ELF-1 (cell line): ENCODE results near the gene CPEB4.

Experiments
- DNase-seq: peaks from one replicate; pipeline ENCODE4 v3.0.0-alpha.2; 2016; ENCODE audit warnings: low read depth, low spot score

The CPEB4 gene

DNA sequence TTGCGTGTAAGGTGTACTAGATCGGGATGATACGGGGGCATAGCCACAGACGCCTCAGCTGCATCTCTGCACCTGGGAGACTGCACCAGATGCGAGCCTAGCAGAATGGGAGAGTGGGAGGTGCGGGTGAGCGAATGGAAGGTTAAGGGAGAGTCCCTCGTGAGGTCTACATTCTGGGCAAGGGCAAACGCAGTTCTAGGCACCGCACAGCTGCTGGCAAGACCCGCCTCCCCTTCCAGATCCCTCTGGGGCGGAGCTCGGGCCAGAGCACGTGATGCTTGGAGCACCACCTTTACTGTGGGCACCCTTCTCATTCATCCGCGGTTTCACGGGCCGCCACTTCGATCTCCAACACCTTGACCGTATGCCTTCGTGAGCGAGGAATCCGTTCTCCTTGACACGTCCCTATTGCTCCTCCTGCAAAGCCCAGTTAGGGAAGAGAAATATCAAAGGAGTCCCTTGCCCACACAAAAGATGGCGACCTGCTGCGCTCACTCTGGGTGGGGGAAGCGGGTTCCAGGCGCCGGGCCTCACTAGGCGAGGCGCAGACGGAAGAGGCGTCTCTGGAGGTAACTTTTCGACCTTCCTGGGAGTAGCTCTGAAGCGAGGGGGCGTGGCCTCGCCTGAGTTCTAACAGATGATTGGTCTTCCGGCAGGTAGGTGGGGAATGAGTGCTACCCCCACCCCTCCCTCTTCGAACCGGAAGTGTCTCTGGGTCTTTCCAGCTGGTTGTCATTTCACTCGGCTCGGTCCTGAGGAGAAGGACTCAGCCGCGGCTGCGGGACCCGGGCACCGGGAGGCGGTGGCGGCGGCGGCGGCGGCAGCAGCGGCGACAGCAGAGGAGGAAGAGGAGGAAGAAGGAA lies at the start of gene CPEB4:
Gene CPEB4 (plus strand): TSS at position 740 of the 863 bp plus-strand sequence. CDS start 1,385 bp downstream, outside the sequence.
- DNase-seq = peak; percentile 99

DNA sequence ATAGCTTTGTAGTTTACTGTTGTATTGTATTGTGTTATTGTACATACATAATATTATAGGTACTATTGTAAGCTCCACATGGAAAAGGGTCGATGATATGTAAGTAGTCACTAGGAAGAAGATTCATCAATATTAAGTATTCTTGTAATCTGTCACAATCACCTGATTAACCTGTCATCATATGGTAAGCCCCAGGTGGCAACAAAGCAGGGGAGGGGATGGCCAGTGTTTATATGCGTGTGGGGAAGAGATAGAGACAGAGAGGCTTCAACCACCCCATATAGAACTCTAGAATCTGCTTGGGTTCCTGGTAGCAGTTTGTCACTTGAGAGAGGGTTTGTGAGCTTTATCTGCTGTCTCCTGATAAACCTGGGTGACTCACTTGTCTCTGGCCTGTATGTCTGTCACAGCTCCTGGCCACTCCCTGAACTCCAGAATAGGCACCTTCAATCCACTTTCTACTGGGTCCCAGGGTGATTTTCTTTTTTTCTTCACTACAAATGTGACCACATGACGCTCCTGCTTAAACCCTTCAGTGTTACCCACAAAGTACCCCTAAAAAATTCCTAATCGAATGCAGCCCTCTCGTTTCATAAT lies 48.9 kb upstream of the CPEB4 start:
- DNase-seq = no peak

DNA sequence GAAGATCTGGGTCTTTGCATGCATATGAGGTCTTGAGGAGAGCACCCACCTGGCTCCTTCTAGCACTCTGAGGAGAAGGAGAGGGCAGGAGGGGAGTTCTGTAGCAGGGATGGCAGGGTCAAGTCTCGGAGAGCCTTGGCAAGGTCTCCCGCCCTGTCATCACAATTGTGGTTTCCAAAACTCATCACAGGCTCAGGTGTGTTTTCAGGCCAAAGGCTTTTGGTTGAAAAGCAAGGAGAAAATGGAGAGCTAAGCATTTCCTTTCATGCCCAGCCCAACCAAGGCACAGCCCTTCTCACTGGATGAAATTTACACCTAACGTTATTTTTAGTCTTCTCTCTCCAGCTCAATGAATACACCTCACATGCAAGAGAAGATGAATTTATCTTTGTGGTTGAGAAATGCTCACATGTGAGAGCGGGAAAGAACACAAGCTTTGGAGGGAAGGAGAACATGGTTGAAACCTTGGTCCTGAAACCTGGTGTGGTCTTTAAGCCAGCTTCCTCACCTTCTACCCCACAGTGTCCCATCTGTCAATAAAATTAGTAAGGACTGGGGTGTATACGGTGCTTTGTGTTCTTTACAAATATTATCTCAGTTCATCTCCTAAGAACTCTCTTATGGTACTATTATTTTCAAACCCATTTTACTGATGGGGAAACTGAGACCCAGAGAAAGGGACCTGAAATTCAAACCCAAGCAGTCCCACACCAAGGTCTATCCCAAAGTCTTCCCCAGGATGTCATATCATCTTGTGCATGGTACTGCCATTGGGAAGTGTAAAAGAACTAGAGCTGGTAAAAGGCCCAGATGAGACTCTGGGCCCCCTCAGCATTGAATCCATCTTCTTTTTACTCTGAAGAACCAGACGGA lies 47.8 kb upstream of the CPEB4 start:
- DNase-seq = no peak

DNA sequence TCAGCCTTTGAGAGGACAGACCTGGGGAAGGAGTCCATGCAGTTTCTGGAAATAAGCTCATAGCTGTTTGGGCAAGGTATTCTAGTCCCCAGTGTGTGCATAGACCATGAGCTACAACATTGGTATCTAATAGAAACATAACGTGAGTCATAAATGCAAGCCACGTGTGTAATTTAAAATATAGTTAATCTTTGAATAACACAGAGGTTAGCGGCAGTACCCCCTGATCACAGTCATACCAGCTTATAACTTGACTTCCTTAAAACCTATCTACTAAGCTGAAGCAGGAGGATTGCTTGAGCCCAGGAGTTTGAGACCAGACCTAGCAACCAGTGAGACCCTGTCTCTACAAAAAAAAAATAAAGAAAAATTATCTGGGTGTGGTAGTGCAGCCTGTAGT lies 46.4 kb upstream of the CPEB4 start:
- no peak for DNase-seq

DNA sequence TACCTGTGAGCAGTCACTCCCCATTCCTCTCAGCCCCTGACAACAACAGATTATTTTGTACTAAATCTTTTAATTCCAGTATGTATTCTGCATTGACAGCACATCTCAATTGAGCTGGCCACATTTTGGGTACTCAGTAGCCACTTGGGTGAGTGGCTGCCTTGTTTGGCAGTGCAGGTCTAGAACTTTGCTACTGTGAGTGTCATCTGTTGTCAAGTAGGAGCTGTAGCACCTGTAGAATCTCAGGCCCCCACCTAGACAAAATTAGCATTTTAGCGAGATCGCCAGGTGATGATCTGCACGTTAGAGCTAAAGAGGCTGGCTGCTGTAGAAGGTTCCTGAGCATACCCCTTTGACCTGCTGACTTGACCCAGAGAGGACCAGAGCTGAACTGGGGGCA lies 44.4 kb upstream of the CPEB4 start:
- DNase-seq = no peak

DNA sequence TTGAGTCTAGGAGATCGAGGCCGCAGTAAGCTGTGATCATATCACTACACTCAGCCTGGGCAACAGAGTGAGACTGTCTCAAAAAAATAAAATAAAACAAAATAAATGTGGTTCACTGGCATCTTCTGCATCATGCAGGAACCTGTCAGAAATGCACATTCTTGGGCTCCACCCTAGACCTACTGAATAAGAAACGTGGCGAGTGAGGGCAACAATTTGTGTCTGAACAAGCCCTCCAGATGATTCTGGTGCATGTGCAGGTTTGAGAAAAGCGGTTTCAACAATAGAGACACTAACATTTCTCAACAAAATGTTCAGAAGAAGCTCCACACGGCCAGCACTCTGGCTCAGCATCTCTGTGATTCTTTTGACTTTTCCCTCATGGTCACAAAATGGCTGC lies 42.8 kb upstream of the CPEB4 start:
- no peak for DNase-seq

DNA sequence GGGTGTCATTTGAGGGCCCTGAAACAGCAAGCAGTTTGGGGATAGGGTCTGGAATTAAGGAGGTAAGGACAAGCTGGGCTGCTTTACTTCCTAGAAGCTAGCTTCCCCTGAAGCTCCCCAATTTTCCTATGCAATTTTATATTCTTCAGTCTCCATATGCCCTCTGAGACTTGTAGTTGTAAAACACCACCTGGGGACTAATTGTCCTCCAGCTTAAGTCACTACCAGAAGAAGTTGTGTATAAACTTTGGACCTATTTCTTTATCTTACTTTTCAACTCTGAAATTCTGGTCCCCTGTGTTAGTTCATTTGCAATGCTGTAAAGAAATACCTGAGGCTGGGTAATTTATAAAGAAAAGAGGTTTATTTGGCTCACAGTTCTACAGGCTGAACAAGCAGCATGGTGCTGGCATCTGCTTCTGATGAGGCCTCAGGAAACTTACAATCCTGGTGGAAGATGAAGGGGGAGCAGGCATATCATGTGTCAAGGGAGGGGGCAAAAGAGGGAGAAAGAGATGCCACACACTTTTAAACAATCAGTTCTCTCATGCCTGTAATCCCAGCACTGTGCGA lies 41.1 kb upstream of the CPEB4 start:
- DNase-seq = no peak

DNA sequence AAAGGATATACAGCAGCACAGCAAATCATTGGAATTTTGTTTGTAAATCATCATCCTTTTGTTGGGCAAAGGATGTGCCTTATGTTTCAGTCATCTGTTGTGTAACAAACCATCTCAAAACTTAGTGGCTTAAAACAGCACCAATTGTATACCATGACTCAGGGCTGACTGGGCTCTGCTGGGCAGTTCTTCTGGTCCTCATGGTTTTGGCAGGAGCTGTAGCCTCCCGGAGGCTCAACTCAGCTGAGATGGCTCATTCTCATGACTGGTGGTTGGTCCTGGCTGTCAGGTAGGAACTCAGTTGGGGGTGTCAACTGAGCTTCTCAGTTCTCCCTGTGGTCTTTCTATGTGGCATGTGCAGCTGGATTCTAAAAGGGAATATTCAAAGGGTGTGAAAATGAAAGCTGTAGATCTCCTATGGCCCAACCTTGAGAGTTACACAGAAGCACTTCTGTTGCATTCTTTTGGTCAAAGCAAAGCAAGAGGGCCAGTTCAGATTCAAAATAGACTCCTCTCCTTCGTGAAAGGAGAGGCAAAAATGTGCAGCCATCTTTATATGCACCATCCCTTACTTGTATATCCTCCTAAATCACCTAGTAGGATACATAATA lies 39.1 kb upstream of the CPEB4 start:
- DNase-seq = no peak

DNA sequence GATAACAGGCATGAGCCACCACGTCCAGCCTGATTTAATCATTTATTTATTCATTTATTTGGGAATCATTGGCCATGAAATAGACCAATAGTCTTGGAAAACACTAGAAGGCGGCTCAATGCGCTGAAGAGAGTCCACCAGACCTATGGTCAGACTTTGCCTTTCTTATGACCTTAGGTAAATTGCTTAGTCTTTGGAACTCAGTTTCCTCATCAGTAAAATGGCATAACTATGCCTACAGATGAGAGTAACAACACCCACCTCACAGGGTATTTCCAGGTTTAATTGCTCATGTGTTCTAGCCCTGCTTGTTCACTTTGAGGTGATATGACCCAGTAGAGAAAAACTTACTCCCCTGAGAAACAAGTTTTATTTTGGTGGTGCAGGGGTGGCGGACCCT lies 38.2 kb upstream of the CPEB4 start:
- DNase-seq = no peak

DNA sequence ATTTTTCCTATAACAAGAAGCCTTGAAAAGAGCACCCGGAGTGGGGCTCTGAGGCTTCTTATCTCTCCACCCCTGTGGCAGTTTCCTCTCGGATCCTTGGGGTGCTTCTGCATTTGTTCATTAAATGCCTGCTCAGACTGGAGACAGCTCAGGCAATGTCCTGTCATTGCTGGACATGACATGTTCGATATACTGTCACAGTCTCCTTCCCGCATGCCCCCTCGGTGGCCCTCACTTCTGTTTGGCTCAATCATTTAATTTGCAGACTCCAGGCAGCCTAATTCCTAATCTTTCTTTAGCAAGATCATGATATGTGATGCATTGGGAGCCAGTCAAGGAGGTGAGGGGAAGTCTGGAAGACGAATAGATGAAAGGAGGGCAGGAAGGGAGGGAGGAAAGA lies 37.5 kb upstream of the CPEB4 start:
- no peak for DNase-seq

DNA sequence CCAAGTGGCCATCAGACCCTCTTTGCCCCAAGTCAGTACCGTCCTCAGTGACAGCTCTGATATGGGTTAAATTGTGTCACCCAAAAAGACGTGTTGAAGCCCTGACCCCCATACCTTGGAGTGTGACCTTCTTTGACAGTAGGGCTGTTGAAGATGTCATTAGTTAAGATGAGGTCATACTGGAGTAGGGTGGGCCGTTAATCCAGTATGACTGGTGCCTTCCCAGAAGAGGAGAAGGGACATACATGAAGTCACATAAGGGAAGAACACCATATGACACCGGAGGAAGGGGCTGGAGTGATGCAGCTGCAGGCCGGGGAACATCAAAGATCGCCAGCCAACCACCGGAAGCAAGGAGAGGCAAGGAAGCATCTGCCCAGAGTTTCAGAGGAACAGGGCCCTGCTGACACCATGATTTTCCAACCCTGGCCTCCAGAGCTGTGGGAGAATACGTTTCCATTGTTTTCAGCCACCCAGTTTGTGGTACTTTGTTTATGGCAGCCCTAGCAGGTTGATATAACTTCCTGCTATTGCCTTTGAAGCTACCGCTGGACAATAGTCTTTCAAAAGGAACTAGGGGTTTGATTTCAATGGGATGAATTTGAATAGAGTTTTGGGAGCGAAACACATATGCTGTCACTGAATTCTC lies 36.4 kb upstream of the CPEB4 start:
- no peak for DNase-seq

DNA sequence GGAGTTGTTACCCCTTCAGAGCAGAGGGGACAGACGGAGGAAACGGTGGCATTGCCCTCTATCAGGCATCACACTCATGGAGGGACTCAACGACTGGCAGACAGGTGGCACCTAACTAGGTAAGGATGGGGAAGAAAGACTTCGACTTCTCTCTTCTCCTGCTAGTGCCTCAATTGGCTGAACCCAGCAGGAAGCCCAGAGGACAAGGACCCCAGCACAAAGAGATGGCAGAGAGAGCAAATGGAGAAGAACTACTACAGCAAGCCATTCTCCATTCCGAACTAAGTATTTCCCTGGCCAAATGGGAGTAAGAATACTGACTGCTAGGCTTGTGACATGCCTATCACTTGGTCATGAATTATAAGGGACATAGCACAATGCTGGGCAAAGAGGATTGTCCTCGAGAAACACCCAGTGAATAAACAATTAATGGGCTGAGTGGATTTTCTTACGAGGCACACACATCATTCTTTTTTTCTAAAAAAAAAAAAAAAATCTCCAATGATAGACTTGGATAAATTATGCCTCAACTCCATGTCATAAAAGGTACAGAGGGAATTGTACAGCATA lies 35.3 kb upstream of the CPEB4 start:
- DNase-seq = no peak

DNA sequence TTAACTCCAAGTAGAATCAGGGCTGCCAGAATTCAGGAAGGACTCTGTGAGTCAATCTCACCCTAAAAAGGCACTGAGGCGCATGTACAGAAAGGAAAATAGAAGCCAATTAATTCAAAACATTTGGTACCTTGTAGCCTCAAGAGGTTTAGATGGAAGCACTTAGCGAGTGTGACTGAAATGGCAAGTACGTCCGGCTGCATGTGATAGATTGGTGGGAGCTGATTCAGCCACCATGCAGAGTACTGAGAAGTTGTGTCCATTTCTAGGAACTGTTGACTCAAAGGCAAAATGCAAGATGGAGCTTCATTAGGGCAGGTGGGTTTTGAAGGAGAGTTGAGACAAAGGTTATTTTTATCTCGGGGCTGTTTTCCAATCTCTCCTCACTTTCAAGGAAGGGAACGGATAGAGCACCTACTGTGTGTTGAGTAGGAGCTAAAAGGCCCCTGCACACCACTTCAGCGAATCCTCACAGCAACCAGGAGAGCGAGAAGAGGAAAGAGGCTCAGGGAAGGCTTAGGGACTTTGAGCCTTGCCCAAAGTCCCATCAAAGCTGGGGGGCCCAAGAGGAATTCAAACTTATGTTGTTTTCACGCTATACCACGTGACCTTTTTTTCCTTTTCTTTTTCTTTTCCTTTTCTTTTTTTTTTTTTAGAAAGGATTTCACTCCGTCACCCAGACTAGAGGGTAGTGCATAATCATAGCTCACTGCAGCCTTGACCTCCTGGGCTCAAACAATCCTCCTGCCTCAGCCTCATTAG lies 34.6 kb upstream of the CPEB4 start:
- DNase-seq = no peak

DNA sequence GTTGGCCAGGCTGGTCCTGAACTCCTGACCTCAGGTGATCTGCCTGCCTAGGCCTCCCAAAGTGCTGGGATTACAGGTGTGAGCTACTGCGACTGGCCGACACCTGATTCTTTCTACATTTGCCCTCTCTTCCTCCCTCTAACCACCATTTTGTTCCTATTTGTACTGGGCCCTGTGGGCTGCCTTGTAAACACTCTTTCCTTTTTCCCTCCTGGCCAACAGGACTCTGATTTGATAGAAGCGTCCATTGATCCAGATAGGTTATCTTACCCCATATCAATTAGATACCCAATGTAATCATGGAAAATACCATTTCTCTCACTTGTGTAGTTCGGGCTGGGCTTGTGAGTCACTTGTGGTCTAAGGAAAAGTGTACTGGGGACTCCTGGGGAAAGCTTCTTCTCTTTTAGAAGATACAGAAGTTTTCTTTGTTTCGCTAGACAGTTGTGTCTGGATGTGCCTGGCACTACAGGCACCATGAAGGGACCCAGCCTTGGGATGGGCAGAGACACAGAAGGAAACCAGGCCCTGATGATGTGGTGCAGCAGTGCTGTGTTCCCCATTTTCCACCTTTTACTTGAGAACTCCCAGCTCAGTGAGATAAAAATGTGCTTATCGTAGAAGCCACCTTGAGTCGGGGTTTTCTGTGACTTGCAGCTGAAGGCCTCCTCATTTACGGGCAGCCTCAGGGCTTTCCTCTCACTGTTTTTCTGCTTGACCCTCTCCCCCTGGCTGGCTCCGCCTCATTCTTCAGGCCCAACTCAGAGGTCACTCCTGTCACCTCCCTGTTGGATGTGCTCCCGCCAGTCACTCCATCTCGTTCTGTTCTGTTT lies 32.8 kb upstream of the CPEB4 start:
- DNase-seq = peak; percentile 83

DNA sequence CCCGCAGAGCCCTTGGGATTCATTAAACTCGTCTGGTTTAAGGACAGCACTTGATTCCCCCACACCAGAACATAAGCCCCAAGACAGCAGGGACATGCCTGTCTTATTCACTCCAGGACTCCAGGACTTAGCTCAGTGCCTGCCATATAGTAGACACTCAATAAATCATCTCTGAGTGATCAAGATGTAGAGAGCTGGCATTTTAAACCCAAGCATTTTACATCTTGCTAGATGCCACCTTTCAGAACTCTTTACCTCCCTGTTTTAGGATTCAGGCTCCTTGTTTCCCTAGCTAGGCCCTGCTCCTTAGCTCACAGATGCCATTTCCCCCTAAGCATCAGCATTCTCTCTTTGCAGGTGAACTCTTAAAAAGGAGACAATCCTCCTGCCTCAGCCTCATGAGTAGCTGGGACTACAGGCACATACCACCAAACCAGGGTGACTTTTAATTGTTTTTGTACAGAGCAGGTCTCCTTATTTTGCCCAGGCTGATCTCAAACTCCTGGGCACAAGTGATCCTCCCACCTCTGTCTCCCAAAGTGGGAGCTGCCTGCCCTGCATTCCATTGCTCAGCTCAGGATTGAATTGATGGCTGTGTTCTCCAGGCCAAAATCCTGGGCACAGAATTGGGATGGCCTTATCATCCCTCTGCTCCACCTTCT lies 32.0 kb upstream of the CPEB4 start:
- DNase-seq = no peak

DNA sequence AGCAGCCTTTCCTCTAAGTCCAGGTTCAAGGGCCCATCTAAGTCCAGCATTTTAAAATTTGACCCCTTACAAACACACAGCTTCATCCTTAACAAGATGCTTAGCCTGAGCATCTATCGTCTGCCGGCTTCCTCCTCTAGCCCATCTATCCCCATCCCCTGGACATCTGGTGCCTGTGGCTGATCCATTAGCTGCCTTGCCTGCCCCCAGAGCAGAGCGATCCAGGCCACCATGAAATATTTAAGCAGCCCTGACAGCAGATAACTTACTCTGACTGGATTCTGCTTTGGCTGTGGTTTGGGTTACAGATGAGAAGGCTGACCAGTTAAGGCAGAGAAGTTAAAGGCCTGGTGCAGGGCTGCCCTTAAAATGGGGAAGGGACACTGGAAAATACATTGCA lies 30.9 kb upstream of the CPEB4 start:
- no peak for DNase-seq

DNA sequence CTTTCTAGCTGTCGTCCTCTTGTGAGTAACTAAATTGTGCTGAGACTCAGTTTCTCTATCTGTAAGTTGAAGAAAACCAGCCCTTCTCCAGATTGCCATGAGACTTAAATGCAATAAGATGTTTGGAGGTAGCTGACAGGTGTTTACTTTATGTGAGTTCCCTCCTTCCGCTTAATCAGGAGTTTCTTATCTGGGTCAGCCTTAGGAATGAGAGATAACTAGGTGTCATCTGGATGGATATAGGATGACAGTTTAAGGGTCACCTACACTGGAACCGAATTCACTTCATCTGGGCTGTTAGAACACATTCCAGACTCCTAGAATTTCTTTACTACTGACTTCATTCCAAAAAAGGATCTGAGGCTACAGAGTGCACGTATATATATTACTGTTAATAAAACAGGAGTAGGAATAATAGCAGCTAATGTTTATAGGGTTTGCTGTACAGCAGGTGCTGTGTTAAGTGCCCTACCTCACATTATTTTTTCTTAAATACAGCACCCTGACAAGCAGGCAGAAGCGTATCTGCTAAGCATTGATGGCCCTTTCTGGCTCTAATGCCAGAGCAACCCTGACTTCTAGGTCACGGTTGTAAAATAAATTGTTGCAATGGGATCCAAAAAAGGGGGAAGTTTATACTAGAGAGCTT lies 30.0 kb upstream of the CPEB4 start:
- no peak for DNase-seq
